ENCODE data around the gene CHST9. TPM values are rescaled to one million over a fixed set of nuclear protein-coding genes. Genes with fewer than 3 reads are reported as not detected.

CHST9 gene
- total and polyA plus RNA-seq, 9 of the 15 experiments (the other 6 are each of a cell fraction or from before 2014, with no cell fraction given), result not detected

GRCh38 chr18:26893996-26894395 lies 291.1 kb downstream of the CHST9 start:
- Histone ChIP-seq H3K27ac (ENCODE audit: extremely low read depth, low read depth, low read length) (no peak overlapping the region), H3K4me2 (ENCODE audit: insufficient read depth, low read length) (no peak overlapping the region), H4K20me1 (replicated peaks; ENCODE audit: control insufficient read depth, insufficient read depth, low read length) (no peaks in the 10 kb centered on the region), H3K9ac (ENCODE audit: insufficient read depth in 1 of 2, low read depth in 2 of 2, low read length in 2 of 2) (no peak overlapping the region), H3K4me1 (replicated peaks in 1 of 2; ENCODE audit: control insufficient read depth in 2 of 2, insufficient read depth in 2 of 2, low read length in 2 of 2) (no peaks in the 10 kb centered on the region), H3K9me3 (replicated peaks; ENCODE audit: control insufficient read depth, insufficient read depth, low read depth, low read length) (no peaks in the 10 kb centered on the region), H3K9me1 (ENCODE audit: control insufficient read depth, insufficient read depth, low read length) (no peaks in the 10 kb centered on the region), H2AFZ (ENCODE audit: low read depth, low read length) (no peak overlapping the region), H3K36me3 (ENCODE audit: control insufficient read depth, insufficient read depth, low read length) (no peaks in the 10 kb centered on the region), H3K4me3 (no peak overlapping the region), H3K79me2 (ENCODE audit: control insufficient read depth, insufficient read depth, low read length) (no peaks in the 10 kb centered on the region), H3K27me3 (ENCODE audit: control insufficient read depth in 2 of 2, insufficient read depth in 2 of 2, low read length in 2 of 2) (no peaks in the 10 kb centered on the region)
- TF ChIP-seq ARHGAP35 (IDR thresholded peaks at IDR 0.05; ENCODE audit: partially characterized antibody) (no peak), ZSCAN29 (IDR thresholded peaks at IDR 0.05) (no peak), FOXJ2 (tag; IDR thresholded peaks at IDR 0.05) (no peak), RAD21 (CRISPR knock-in tag; conservative IDR thresholded peaks at IDR 0.05 in 1 of 2, IDR thresholded peaks at IDR 0.05 in 1 of 2) (no peak), HBP1 (CRISPR knock-in tag; IDR thresholded peaks at IDR 0.05) (no peak), MAFF (IDR thresholded peaks at IDR 0.05; ENCODE audit: low read length) (no peak), VEZF1 (CRISPR knock-in tag; IDR thresholded peaks at IDR 0.05) (no peak), CBFA2T2 (conservative IDR thresholded peaks at IDR 0.05) (no peak), JUNB (CRISPR knock-in tag; conservative IDR thresholded peaks at IDR 0.05) (no peak), PHF21A (IDR thresholded peaks at IDR 0.05; ENCODE audit: borderline replicate concordance, low read depth) (no peak)
- intact Hi-C loops (cut with micrococcal nuclease) (no loop called here), in situ Hi-C loops (cut with MboI) (no loop called here)
- 0% methylated on average over 6 of the region's 6 CpGs for WGBS (ENCODE audit: insufficient coverage, low coverage, missing lambda C conversion rate)
- FAIRE-seq (no peak), ATAC-seq (no peak), DNase-seq (ENCODE audit: extremely low read depth in 1 of 4, low spot score in 3 of 4) (no peak)
- CTCF ChIA-PET (ENCODE audit: low intra/inter-chr PET ratio), result no interaction called here
- no TSS peak for BruUV-seq (replicated peaks)
- POLR2A ChIA-PET, result no interaction called here
